ENCODE results near the gene FRAS1.
"Not testable (repeated sequence)": the region's sequence is repeated elsewhere in the genome, so short reads cannot be mapped to it uniquely, and the experiment has no call there.

The FRAS1 gene

GRCh38 chr4:78293348-78293747 lies 236.2 kb downstream of the FRAS1 start:
- Histone ChIP-seq H3K9me3 (ENCODE audit: control insufficient read depth, insufficient read depth, low read length) (no peaks in the 10 kb centered on the region), H3K9ac (ENCODE audit: low read depth, low read length) (no peak overlapping the region), H3K36me3 (ENCODE audit: insufficient read depth, low read length) (no peaks in the 10 kb centered on the region; the same call in 1 of the 2 replicates), H3K4me1 (ENCODE audit: insufficient read depth, low read length) (no peaks in the 10 kb centered on the region)

- no peaks in the 10 kb centered on the region for H3K4me1 ChIP-seq (ENCODE audit: insufficient read depth, low read length)
- no peaks in the 10 kb centered on the region; the same call in 1 of the 2 replicates for H3K36me3 ChIP-seq (ENCODE audit: insufficient read depth, low read length)
- no peaks in the 10 kb centered on the region for H3K9me3 ChIP-seq (ENCODE audit: control insufficient read depth, insufficient read depth, low read length)
- no peak overlapping the region for H3K9ac ChIP-seq (ENCODE audit: low read depth, low read length)
Measured at GRCh38 chr4:78293821-78294301, 236.7 kb downstream of the FRAS1 start.

- H3K9me3 ChIP-seq (ENCODE audit: control insufficient read depth, insufficient read depth, low read length), result no peaks in the 10 kb centered on the region
- no peaks in the 10 kb centered on the region for H3K4me1 ChIP-seq (ENCODE audit: insufficient read depth, low read length)
- no peaks in the 10 kb centered on the region; the same call in 1 of the 2 replicates for H3K36me3 ChIP-seq (ENCODE audit: insufficient read depth, low read length)
- H3K9ac ChIP-seq (ENCODE audit: low read depth, low read length), result no peak overlapping the region
Measured at GRCh38 chr4:78296261-78296660, 239.1 kb downstream of the FRAS1 start.

GRCh38 chr4:78297116-78297800 lies 240.1 kb downstream of the FRAS1 start:
- H3K36me3 ChIP-seq (ENCODE audit: insufficient read depth, low read length), result no peaks in the 10 kb centered on the region; the same call in 1 of the 2 replicates
- no peaks in the 10 kb centered on the region for H3K9me3 ChIP-seq (ENCODE audit: control insufficient read depth, insufficient read depth, low read length)
- no peaks in the 10 kb centered on the region for H3K4me1 ChIP-seq (ENCODE audit: insufficient read depth, low read length)
- no peak overlapping the region for H3K9ac ChIP-seq (ENCODE audit: low read depth, low read length)

GRCh38 chr4:78298618-78299017 lies 241.5 kb downstream of the FRAS1 start:
- H3K9ac ChIP-seq (ENCODE audit: low read depth, low read length), result no peak overlapping the region
- no peaks in the 10 kb centered on the region for H3K36me3 ChIP-seq (ENCODE audit: insufficient read depth, low read length)
- H3K9me3 ChIP-seq (ENCODE audit: control insufficient read depth, insufficient read depth, low read length), result no peaks in the 10 kb centered on the region
- no peaks in the 10 kb centered on the region for H3K4me1 ChIP-seq (ENCODE audit: insufficient read depth, low read length)

- Histone ChIP-seq H3K4me1 (ENCODE audit: insufficient read depth, low read length) (no peaks in the 10 kb centered on the region), H3K36me3 (ENCODE audit: insufficient read depth, low read length) (no peaks in the 10 kb centered on the region), H3K9me3 (ENCODE audit: control insufficient read depth, insufficient read depth, low read length) (no peaks in the 10 kb centered on the region), H3K9ac (ENCODE audit: low read depth, low read length) (no peak overlapping the region)
Measured at GRCh38 chr4:78299565-78299972, 242.4 kb downstream of the FRAS1 start.

GRCh38 chr4:78307263-78307662 lies 250.1 kb downstream of the FRAS1 start:
- not testable (repeated sequence) for H3K9me3 ChIP-seq (ENCODE audit: control insufficient read depth, insufficient read depth, low read length); H3K4me1 ChIP-seq (ENCODE audit: insufficient read depth, low read length); H3K36me3 ChIP-seq (ENCODE audit: insufficient read depth, low read length)
- H3K9ac ChIP-seq (ENCODE audit: low read depth, low read length), result peak overlapping the region; percentile 30; the same call in 1 of the 2 replicates

GRCh38 chr4:78308517-78308916 lies 251.4 kb downstream of the FRAS1 start:
- Histone ChIP-seq H3K4me1 (ENCODE audit: insufficient read depth, low read length) (peaks cover 4% of the 10 kb centered on the region), H3K9me3 (ENCODE audit: control insufficient read depth, insufficient read depth, low read length) (no peaks in the 10 kb centered on the region), H3K9ac (ENCODE audit: low read depth, low read length) (no peak overlapping the region), H3K36me3 (ENCODE audit: insufficient read depth, low read length) (no peaks in the 10 kb centered on the region)

GRCh38 chr4:78309352-78309751 lies 252.2 kb downstream of the FRAS1 start:
- Histone ChIP-seq H3K9ac (ENCODE audit: low read depth, low read length) (no peak overlapping the region), H3K9me3 (ENCODE audit: control insufficient read depth, insufficient read depth, low read length) (no peaks in the 10 kb centered on the region), H3K36me3 (ENCODE audit: insufficient read depth, low read length) (no peaks in the 10 kb centered on the region)

GRCh38 chr4:78310007-78310739 lies 253.1 kb downstream of the FRAS1 start:
- H3K36me3 ChIP-seq (ENCODE audit: insufficient read depth, low read length), result no peaks in the 10 kb centered on the region
- H3K4me1 ChIP-seq (ENCODE audit: insufficient read depth, low read length), result peaks cover 4% of the 10 kb centered on the region
- H3K9ac ChIP-seq (ENCODE audit: low read depth, low read length), result no peak overlapping the region
- no peaks in the 10 kb centered on the region for H3K9me3 ChIP-seq (ENCODE audit: control insufficient read depth, insufficient read depth, low read length)

More at GRCh38 chr4:78309352-78309751, 252.2 kb downstream of the FRAS1 start:
- H3K4me1 ChIP-seq (ENCODE audit: insufficient read depth, low read length), result peaks cover 4% of the 10 kb centered on the region

- no peak overlapping the region for H3K9ac ChIP-seq (ENCODE audit: low read depth, low read length)
- H3K9me3 ChIP-seq (ENCODE audit: control insufficient read depth, insufficient read depth, low read length), result no peaks in the 10 kb centered on the region
- H3K36me3 ChIP-seq (ENCODE audit: insufficient read depth, low read length), result no peaks in the 10 kb centered on the region
- peaks cover 4% of the 10 kb centered on the region for H3K4me1 ChIP-seq (ENCODE audit: insufficient read depth, low read length)
Measured at GRCh38 chr4:78310740-78311115, 253.6 kb downstream of the FRAS1 start.

GRCh38 chr4:78311306-78311705 lies 254.2 kb downstream of the FRAS1 start:
- Histone ChIP-seq H3K9ac (ENCODE audit: low read depth, low read length) (no peak overlapping the region), H3K4me1 (ENCODE audit: insufficient read depth, low read length) (peaks cover 4% of the 10 kb centered on the region), H3K36me3 (ENCODE audit: insufficient read depth, low read length) (no peaks in the 10 kb centered on the region), H3K9me3 (ENCODE audit: control insufficient read depth, insufficient read depth, low read length) (no peaks in the 10 kb centered on the region)

GRCh38 chr4:78312989-78313753 lies 256.0 kb downstream of the FRAS1 start:
- Histone ChIP-seq H3K36me3 (ENCODE audit: insufficient read depth, low read length) (no peaks in the 10 kb centered on the region), H3K4me1 (ENCODE audit: insufficient read depth, low read length) (no peaks in the 10 kb centered on the region), H3K9me3 (ENCODE audit: control insufficient read depth, insufficient read depth, low read length) (no peaks in the 10 kb centered on the region), H3K9ac (ENCODE audit: low read depth, low read length) (no peak overlapping the region)

- H3K9me3 ChIP-seq (ENCODE audit: control insufficient read depth, insufficient read depth, low read length), result no peaks in the 10 kb centered on the region
- no peaks in the 10 kb centered on the region for H3K4me1 ChIP-seq (ENCODE audit: insufficient read depth, low read length)
- no peaks in the 10 kb centered on the region for H3K36me3 ChIP-seq (ENCODE audit: insufficient read depth, low read length)
- H3K9ac ChIP-seq (ENCODE audit: low read depth, low read length), result no peak overlapping the region
Measured at GRCh38 chr4:78313754-78314120, 256.6 kb downstream of the FRAS1 start.

Measured in ES-I3 (cell line).